Camera-type eye (tissue), 1 donor: ENCODE results near the gene APOA5. TPM values are rescaled to one million over a fixed set of nuclear protein-coding genes. Genes with fewer than 3 reads are reported as not detected.

Source experiments
- total RNA-seq: library from RNA; depleted of rRNA; stranded (reverse); fragments of >200 nt; gene quantifications from one replicate; pipeline ENCODE4 v1.2.3, GENCODE V29; 2014

The APOA5 gene
- total RNA-seq, result not detected

GRCh38 chr11:116791813-116792143, at the start of gene APOA5:
Gene APOA5 (minus strand): TSS chr11:116791879. CDS start chr11:116791860, 19 bp downstream.

GRCh38 chr11:116837231-116838091, 45.8 kb upstream of the APOA5 start, which contains the start of gene APOA1:
Gene APOA1 (minus strand): TSS chr11:116837622. CDS start chr11:116837387, 235 bp downstream.

GRCh38 chr11:116829525-116830183, 38.0 kb upstream of the APOA5 start, which contains the start of gene APOC3:
Gene APOC3 (plus strand): TSS chr11:116829907. CDS start chr11:116830583, 676 bp downstream.

GRCh38 chr11:116823031-116823843, 31.6 kb upstream of the APOA5 start, which contains the start of gene APOA4:
Gene APOA4 (minus strand): TSS chr11:116823304. CDS start chr11:116823191, 113 bp downstream.

GRCh38 chr11:116787786-116788486, 3.7 kb downstream of the APOA5 start, which contains the start of gene ZPR1:
Gene ZPR1 (minus strand): TSS chr11:116788023. CDS start chr11:116787990, 33 bp downstream.

GRCh38 chr11:116772443-116773202, 19.1 kb downstream of the APOA5 start, which contains the start of gene BUD13:
Gene BUD13 (minus strand): TSS chr11:116772987. CDS start chr11:116772964, 23 bp downstream.

Other genes with a start within 250 kb of the APOA5 start
- 19.8 TPM for gene BUD13, start 18.9 kb downstream of the APOA5 start, total RNA-seq
- gene ZPR1, start 3.9 kb downstream of the APOA5 start, total RNA-seq, result 34.8 TPM
- gene APOA4, start 31.4 kb upstream of the APOA5 start, total RNA-seq, result not detected
- gene APOC3, start 38.0 kb upstream of the APOA5 start, total RNA-seq, result not detected
- gene APOA1, start 45.7 kb upstream of the APOA5 start, total RNA-seq, result 0.60 TPM